HEK293 (cell line): Measurements from ENCODE around the gene CNIH1.

Experiments
- CTCF ChIA-PET: fragments of 350-600 bp; formaldehyde crosslinking; extraction: SDS; loops from one replicate; lab custom pipeline; 2021; ENCODE audit warnings: antibody characterized with exemption; lab: Yijun Ruan, JAX
- POLR2A ChIA-PET: fragments of 300-600 bp; formaldehyde crosslinking; extraction: SDS; loops from one replicate; lab custom pipeline; 2020; ENCODE audit warnings: antibody characterized with exemption, inconsistent platforms; lab: Yijun Ruan, JAX
- H3K27ac ChIP-seq: fragments of 200-500 bp; sonication (Bioruptor generic); 2 replicates; pipeline ENCODE4 v1.5.1; 2014; ENCODE audit warnings: low read depth, low read length, control low read depth, inconsistent platforms; ENCODE audit errors: extremely low read depth
- H3K36me3 ChIP-seq, 2 experiments: fragments of 200-500 bp in 1 of 2; sonication (Bioruptor generic) in 1 of 2; 1 replicate in 1 of 2; 2 replicates in 1 of 2; pipeline ENCODE4 v1.5.1; 2014 to 2017; ENCODE audit warnings: inconsistent platforms in 2 of 2, low read length in 2 of 2; ENCODE audit not compliant: control insufficient read depth in 2 of 2, insufficient read depth in 1 of 2
- H3K4me1 ChIP-seq: fragments of 200-500 bp; sonication (Bioruptor generic); 2 replicates; pipeline ENCODE4 v1.5.1; 2014; ENCODE audit warnings: mild to moderate bottlenecking, low read length, inconsistent platforms; ENCODE audit not compliant: control insufficient read depth, insufficient read depth
- H3K4me3 ChIP-seq: 2 replicates; pipeline ENCODE4 v1.5.1; 2011; ENCODE audit warnings: low read depth, mild to moderate bottlenecking, control low read depth, low read length, moderate library complexity
- H3K9me3 ChIP-seq: fragments of 200-500 bp; sonication (Bioruptor generic); 2 replicates; pipeline ENCODE4 v1.5.1; 2014; ENCODE audit warnings: low read depth, low read length, inconsistent platforms; ENCODE audit not compliant: control insufficient read depth, insufficient read depth
- IKZF3 ChIP-seq: fragments of 450-650 bp; IDR thresholded peaks from 2 replicates; pipeline ENCODE4 v1.5.0; 2018; ENCODE audit warnings: missing biosample characterization, mild to moderate bottlenecking, missing genetic modification characterization, moderate library complexity
- KLF16 ChIP-seq: fragments of 450-650 bp; formaldehyde crosslinking; IDR thresholded peaks from 2 replicates; pipeline ENCODE4 v1.5.1; 2017; ENCODE audit warnings: missing biosample characterization, missing genetic modification characterization
- KLF9 ChIP-seq: fragments of 450-650 bp; formaldehyde crosslinking; IDR thresholded peaks from 2 replicates; pipeline ENCODE4 v1.5.1; 2016; ENCODE audit warnings: missing biosample characterization, missing genetic modification characterization, low read depth
- OSR2 ChIP-seq: fragments of 450-650 bp; formaldehyde crosslinking; IDR thresholded peaks from 2 replicates; pipeline ENCODE4 v1.5.1; 2016; ENCODE audit warnings: missing biosample characterization, missing genetic modification characterization
- REPIN1 ChIP-seq: fragments of 450-650 bp; formaldehyde crosslinking; IDR thresholded peaks from 2 replicates; pipeline ENCODE4 v1.5.1; 2017; ENCODE audit warnings: missing biosample characterization, missing genetic modification characterization, low read depth
- WT1 ChIP-seq: fragments of 450-650 bp; formaldehyde crosslinking; IDR thresholded peaks from 2 replicates; pipeline ENCODE4 v1.5.1; 2016; ENCODE audit warnings: missing biosample characterization, missing genetic modification characterization
- YY1 ChIP-seq: fragments of 450-650 bp; formaldehyde crosslinking; IDR thresholded peaks from 2 replicates; pipeline ENCODE4 v1.5.1; 2018; ENCODE audit warnings: missing biosample characterization, missing genetic modification characterization
- ZFP37 ChIP-seq: fragments of 450-650 bp; formaldehyde crosslinking; IDR thresholded peaks from 2 replicates; pipeline ENCODE4 v1.5.1; 2016; ENCODE audit warnings: missing biosample characterization, missing genetic modification characterization
- ZIC2 ChIP-seq: fragments of 450-650 bp; formaldehyde crosslinking; IDR thresholded peaks from 2 replicates; pipeline ENCODE4 v1.5.1; 2016; ENCODE audit warnings: missing biosample characterization, missing genetic modification characterization
- ZNF133 ChIP-seq: fragments of 450-650 bp; formaldehyde crosslinking; IDR thresholded peaks from 2 replicates; pipeline ENCODE4 v1.5.1; 2016; ENCODE audit warnings: missing biosample characterization, missing genetic modification characterization
- ZNF148 ChIP-seq: fragments of 450-650 bp; formaldehyde crosslinking; IDR thresholded peaks from 2 replicates; pipeline ENCODE4 v1.5.0; 2017; ENCODE audit warnings: missing biosample characterization, missing genetic modification characterization, borderline replicate concordance
- ZNF23 ChIP-seq: fragments of 450-650 bp; formaldehyde crosslinking; IDR thresholded peaks from 2 replicates; pipeline ENCODE4 v1.5.1; 2016; ENCODE audit warnings: missing biosample characterization, missing genetic modification characterization, borderline replicate concordance
- ZNF391 ChIP-seq: fragments of 450-650 bp; formaldehyde crosslinking; IDR thresholded peaks from 2 replicates; pipeline ENCODE4 v1.5.1; 2016; ENCODE audit warnings: low read depth, missing biosample characterization, missing genetic modification characterization, borderline replicate concordance
- ZNF404 ChIP-seq: fragments of 450-650 bp; formaldehyde crosslinking; IDR thresholded peaks from 2 replicates; pipeline ENCODE4 v1.5.1; 2017; ENCODE audit warnings: missing biosample characterization, missing genetic modification characterization
- ZNF473 ChIP-seq: fragments of 450-650 bp; formaldehyde crosslinking; IDR thresholded peaks from 2 replicates; pipeline ENCODE4 v1.5.1; 2017; ENCODE audit warnings: missing biosample characterization, missing genetic modification characterization
- ZNF561 ChIP-seq: fragments of 450-650 bp; IDR thresholded peaks from 2 replicates; pipeline ENCODE4 v1.5.1; 2018; ENCODE audit warnings: missing biosample characterization, missing genetic modification characterization, borderline replicate concordance
- ZNF585B ChIP-seq: fragments of 450-650 bp; formaldehyde crosslinking; IDR thresholded peaks from 2 replicates; pipeline ENCODE4 v1.5.1; 2016; ENCODE audit warnings: missing biosample characterization, missing genetic modification characterization
- ZNF600 ChIP-seq: fragments of 450-650 bp; formaldehyde crosslinking; IDR thresholded peaks from 2 replicates; pipeline ENCODE4 v1.5.1; 2016; ENCODE audit warnings: missing biosample characterization, missing genetic modification characterization
- ZNF610 ChIP-seq: fragments of 450-650 bp; formaldehyde crosslinking; IDR thresholded peaks from 2 replicates; pipeline ENCODE4 v1.5.1; 2016; ENCODE audit warnings: missing biosample characterization, missing genetic modification characterization, borderline replicate concordance
- ZNF629 ChIP-seq: fragments of 450-650 bp; formaldehyde crosslinking; IDR thresholded peaks from 2 replicates; pipeline ENCODE4 v1.5.1; 2017; ENCODE audit warnings: missing biosample characterization, missing genetic modification characterization
- ZNF701 ChIP-seq: fragments of 450-650 bp; formaldehyde crosslinking; IDR thresholded peaks from 2 replicates; pipeline ENCODE4 v1.5.1; 2016; ENCODE audit warnings: missing biosample characterization, missing genetic modification characterization
- ZNF837 ChIP-seq: fragments of 450-650 bp; formaldehyde crosslinking; IDR thresholded peaks from 2 replicates; pipeline ENCODE4 v1.5.1; 2016; ENCODE audit warnings: missing biosample characterization, missing genetic modification characterization

The CNIH1 gene

DNA sequence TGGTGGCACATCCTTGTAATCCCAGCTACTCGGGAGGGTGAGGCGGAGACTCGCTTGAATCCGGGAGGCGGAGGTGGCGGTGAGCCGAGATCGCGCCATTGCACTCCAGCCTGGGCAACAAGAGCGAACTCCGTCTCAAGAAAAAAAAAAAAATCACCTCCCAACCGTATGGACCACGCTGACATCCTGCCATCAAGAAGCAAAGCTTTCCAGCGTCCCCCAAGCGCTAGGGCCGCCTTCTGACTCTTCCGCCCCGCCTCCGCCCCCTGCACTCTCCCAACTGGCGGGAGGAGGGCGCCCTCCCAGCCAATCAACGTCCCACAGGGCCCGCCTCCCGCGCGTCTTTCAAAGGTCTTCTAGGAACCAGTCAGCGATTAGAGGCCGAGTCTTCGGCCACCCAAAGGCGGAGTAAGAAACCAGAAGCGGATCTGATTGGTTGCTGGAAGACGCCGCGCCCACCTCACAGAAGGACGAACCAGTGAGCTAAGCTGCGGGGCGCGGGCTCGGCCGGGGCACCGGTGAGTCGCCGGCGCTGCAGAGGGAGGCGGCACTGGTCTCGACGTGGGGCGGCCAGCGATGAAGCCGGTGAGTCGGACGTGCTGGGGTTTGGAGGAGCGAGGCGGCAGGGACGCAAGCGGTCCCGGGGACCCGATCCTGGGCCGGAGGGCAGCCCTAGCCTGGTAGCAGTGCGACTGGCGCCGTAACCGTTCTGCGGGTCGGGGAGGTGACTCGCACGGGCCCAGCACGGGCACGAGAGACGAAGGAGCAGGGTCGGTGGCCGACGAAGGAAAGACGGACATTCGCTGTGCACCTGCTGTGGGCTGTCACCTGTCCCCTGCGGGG is 44.5 kb downstream of the CNIH1 start, which contains the start of gene CDKN3 (continued):
- TF ChIP-seq YY1 (tag by site-specific recombination) (no peak; the same call in 1 of the 2 replicates), WT1 (tag by site-specific recombination) (no peak), ZNF629 (tag by site-specific recombination) (no peak; the same call in 1 of the 2 replicates), REPIN1 (tag by site-specific recombination) (peak; percentile 52; the same call in 1 of the 2 replicates), ZNF404 (tag by site-specific recombination) (no peak), ZNF23 (tag by site-specific recombination) (no peak), ZNF473 (tag by site-specific recombination) (no peak), ZIC2 (peak; percentile 30; the same call in 1 of the 2 replicates), OSR2 (tag by site-specific recombination) (no peak), ZNF561 (tag by site-specific recombination) (no peak), ZNF600 (tag by site-specific recombination) (peak; percentile 84), ZNF701 (no peak), KLF9 (tag by site-specific recombination) (peak; percentile 76; the same call in 1 of the 2 replicates), ZFP37 (tag by site-specific recombination) (peak; percentile 83), ZNF148 (tag by site-specific recombination) (no peak), KLF16 (tag by site-specific recombination) (peak; percentile 45; the same call in 1 of the 2 replicates), ZNF585B (tag by site-specific recombination) (no peak), ZNF391 (tag by site-specific recombination) (peak; percentile 69; the same call in 1 of the 2 replicates), IKZF3 (tag by site-specific recombination) (no peak), ZNF837 (tag by site-specific recombination) (no peak)

- ChIA-PET CTCF (interaction anchor here (1.0 to 1.8 kb wide), 4 partner anchors 9 to 378 kb away, joined by 3 to 5 read pairs (median 4); no protein-coding TSS in a partner anchor), POLR2A (interaction anchor here (0.6 to 2.2 kb wide), 9 partner anchors 8 to 1198 kb away, joined by 3 to 9 read pairs (median 4); partner anchors contain the start of gene CGRRF1)
- H3K4me3 ChIP-seq: peak overlapping the region; percentile 21
- H3K36me3 ChIP-seq: peaks cover 9 to 11% of the 10 kb centered on the region in 2 experiments
- peaks cover 5% of the 10 kb centered on the region; the same call in 1 of the 2 replicates for H3K4me1 ChIP-seq
- TF ChIP-seq ZNF610 (tag by site-specific recombination): no peak
- TF ChIP-seq YY1 (tag by site-specific recombination): peak; percentile 24; the same call in 1 of the 2 replicates
- 0 out of 2 replicates have a peak, but pooled peaks have one; percentile 25 for TF ChIP-seq ZNF133 (tag by site-specific recombination)
- H3K27ac ChIP-seq: peak overlapping the region; percentile 54; the same call in 1 of the 2 replicates
- no peaks in the 10 kb centered on the region for H3K9me3 ChIP-seq
Observed at GRCh38 chr14:54396183-54396492, 45.0 kb downstream of the CNIH1 start.
